GM21825 (cell line): Measurements from ENCODE around the gene CEACAM1.
A peak's percentile ranks its signal among the peaks of the same experiment; 100 is the strongest.
"Not testable (repeated sequence)": the region's sequence is repeated elsewhere in the genome, so short reads cannot be mapped to it uniquely, and the experiment has no call there.

Experiments used
- ATAC-seq: cut with Tn5 transposase; IDR thresholded peaks from one replicate; pipeline ENCODE4 v1.9.1; 2021; ENCODE audit warnings: mild to moderate bottlenecking, moderate library complexity; ENCODE audit not compliant: unreplicated experiment

CEACAM1 gene

GRCh38 chr19:42512743-42513304 lies 15.5 kb downstream of the CEACAM1 start:
- peak; percentile 70 for ATAC-seq

- no peak for ATAC-seq
Measured at GRCh38 chr19:42512130-42512636, 16.1 kb downstream of the CEACAM1 start.

- ATAC-seq, result no peak
Measured at GRCh38 chr19:42511340-42511739, 16.9 kb downstream of the CEACAM1 start.

- no peak for ATAC-seq
Measured at GRCh38 chr19:42508892-42509444, 19.3 kb downstream of the CEACAM1 start.

GRCh38 chr19:42505066-42505465 lies 23.2 kb downstream of the CEACAM1 start:
- ATAC-seq, result no peak

- ATAC-seq, result no peak
Measured at GRCh38 chr19:42501733-42502132, 26.5 kb downstream of the CEACAM1 start.

- ATAC-seq, result not testable (repeated sequence)
Measured at GRCh38 chr19:42501243-42501642, 27.0 kb downstream of the CEACAM1 start.

- no peak for ATAC-seq
Measured at GRCh38 chr19:42498169-42498757, 30.0 kb downstream of the CEACAM1 start.

GRCh38 chr19:42497492-42498168 lies 30.7 kb downstream of the CEACAM1 start:
- peak; percentile 53 for ATAC-seq

GRCh38 chr19:42496460-42497133 lies 31.7 kb downstream of the CEACAM1 start:
- no peak for ATAC-seq

GRCh38 chr19:42495663-42496062 lies 32.6 kb downstream of the CEACAM1 start:
- no peak for ATAC-seq

GRCh38 chr19:42494321-42494720 lies 34.0 kb downstream of the CEACAM1 start:
- ATAC-seq, result no peak

- no peak for ATAC-seq
Measured at GRCh38 chr19:42488783-42489521, 39.3 kb downstream of the CEACAM1 start.

GRCh38 chr19:42487798-42488178 lies 40.5 kb downstream of the CEACAM1 start:
- no peak for ATAC-seq

GRCh38 chr19:42487032-42487797 lies 41.1 kb downstream of the CEACAM1 start:
- no peak for ATAC-seq

GRCh38 chr19:42485036-42485435 lies 43.2 kb downstream of the CEACAM1 start:
- ATAC-seq, result not testable (repeated sequence)

- no peak for ATAC-seq
Measured at GRCh38 chr19:42480335-42481095, 47.8 kb downstream of the CEACAM1 start.

GRCh38 chr19:42479736-42480135 lies 48.5 kb downstream of the CEACAM1 start:
- ATAC-seq, result no peak

- ATAC-seq, result no peak
Measured at GRCh38 chr19:42478765-42479311, 49.4 kb downstream of the CEACAM1 start.
